ENCODE results near the gene NXPH1.

NXPH1 gene

DNA sequence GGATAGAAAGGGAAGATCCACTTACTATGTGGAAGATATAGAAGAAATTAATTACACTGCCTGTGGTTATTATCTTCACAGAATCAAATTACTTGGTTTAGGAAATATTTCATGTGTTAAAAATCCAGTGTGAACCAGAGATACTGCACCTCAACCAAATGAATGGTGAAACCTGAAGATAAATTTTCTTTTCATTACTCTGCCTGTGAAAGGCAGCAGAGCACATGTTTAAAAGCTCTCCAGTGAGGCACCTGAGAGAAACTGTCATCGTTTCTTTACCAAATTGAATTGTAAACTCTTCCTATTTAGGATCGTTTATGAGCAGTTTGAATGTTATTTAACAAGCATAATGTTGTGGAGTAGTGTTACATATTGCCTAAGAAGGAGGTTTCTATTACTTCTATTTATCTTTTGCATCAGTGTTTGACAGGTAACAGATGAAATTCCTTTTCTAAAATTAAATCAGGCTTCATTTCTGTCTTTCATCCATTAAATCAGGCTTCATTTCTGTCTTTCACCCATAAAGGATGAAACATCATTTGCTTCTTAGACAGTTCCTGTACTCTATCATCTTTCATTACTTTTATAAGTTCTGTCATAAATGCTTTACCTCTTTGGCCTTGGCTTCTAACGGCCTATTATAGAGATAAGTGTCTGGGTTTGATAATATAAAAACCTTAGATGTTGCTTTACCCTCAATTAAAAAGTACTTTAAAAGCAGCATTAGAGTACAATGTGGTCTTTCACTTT, 266.6 kb downstream of the NXPH1 start:
- Histone ChIP-seq H3K9me3 (ENCODE audit: severe bottlenecking) (no peaks in the 10 kb centered on the region), H3K27me3 (ENCODE audit: insufficient read depth, low read depth, severe bottlenecking) (no peaks in the 10 kb centered on the region), H3K36me3 (no peaks in the 10 kb centered on the region), H3K4me3 (ENCODE audit: low read depth, low read length) (no peak overlapping the region), H3K27ac (no peak overlapping the region)
- no peak for DNase-seq
- no peak for TF ChIP-seq CTCF (IDR thresholded peaks at IDR 0.05; ENCODE audit: low read depth, low read length)

GRCh38 chr7:8702807-8703206, 269.4 kb downstream of the NXPH1 start:
- TF ChIP-seq CTCF (IDR thresholded peaks at IDR 0.05; ENCODE audit: low read depth, low read length): 0 out of 2 replicates have a peak, but pooled peaks have one; percentile 19
- Histone ChIP-seq H3K4me3 (ENCODE audit: low read depth, low read length) (no peak overlapping the region), H3K27me3 (ENCODE audit: insufficient read depth, low read depth, severe bottlenecking) (no peaks in the 10 kb centered on the region), H3K9me3 (ENCODE audit: severe bottlenecking) (no peaks in the 10 kb centered on the region), H3K27ac (no peak overlapping the region), H3K36me3 (no peaks in the 10 kb centered on the region)
- no peak for DNase-seq

GRCh38 chr7:8710124-8710523, 276.7 kb downstream of the NXPH1 start:
- Histone ChIP-seq H3K27me3 (ENCODE audit: insufficient read depth, low read depth, severe bottlenecking) (no peaks in the 10 kb centered on the region), H3K4me3 (ENCODE audit: low read depth, low read length) (no peak overlapping the region), H3K36me3 (no peaks in the 10 kb centered on the region), H3K27ac (no peak overlapping the region), H3K9me3 (ENCODE audit: severe bottlenecking) (no peaks in the 10 kb centered on the region)
- DNase-seq: no peak
- no peak for TF ChIP-seq CTCF (IDR thresholded peaks at IDR 0.05; ENCODE audit: low read depth, low read length)

- no peaks in the 10 kb centered on the region for H3K36me3 ChIP-seq
- DNase-seq: no peak
- H3K27ac ChIP-seq: no peak overlapping the region
- no peak for TF ChIP-seq CTCF (IDR thresholded peaks at IDR 0.05; ENCODE audit: low read depth, low read length)
- H3K27me3 ChIP-seq (ENCODE audit: insufficient read depth, low read depth, severe bottlenecking): no peaks in the 10 kb centered on the region
- no peaks in the 10 kb centered on the region for H3K9me3 ChIP-seq (ENCODE audit: severe bottlenecking)
- H3K4me3 ChIP-seq (ENCODE audit: low read depth, low read length): no peak overlapping the region
These were observed 281.4 kb downstream of the NXPH1 start for GRCh38 chr7:8714791-8715190.

DNA sequence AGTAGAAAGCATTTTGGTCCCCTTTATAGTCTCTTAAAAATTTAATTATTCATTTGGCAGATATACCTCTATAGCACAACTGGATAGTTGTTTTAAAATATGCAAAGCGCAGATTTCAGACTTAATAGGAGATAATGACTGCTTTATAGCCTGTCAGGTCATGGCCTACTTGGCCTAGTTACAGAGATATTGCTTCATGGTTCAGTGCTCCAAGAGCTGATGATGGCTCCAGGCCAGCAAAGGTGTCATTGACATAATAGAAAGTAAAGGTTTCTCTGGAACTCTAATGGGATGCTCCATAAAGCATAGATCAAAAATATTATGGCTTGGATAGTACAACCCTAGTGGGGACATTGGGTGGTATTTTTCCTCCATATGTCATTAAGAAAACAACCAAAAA, 285.7 kb downstream of the NXPH1 start:
- Histone ChIP-seq H3K4me3 (ENCODE audit: low read depth, low read length) (no peak overlapping the region), H3K9me3 (ENCODE audit: severe bottlenecking) (no peaks in the 10 kb centered on the region), H3K27me3 (ENCODE audit: insufficient read depth, low read depth, severe bottlenecking) (no peaks in the 10 kb centered on the region), H3K27ac (no peak overlapping the region), H3K36me3 (no peaks in the 10 kb centered on the region)
- DNase-seq: peak; percentile 30
- no peak for TF ChIP-seq CTCF (IDR thresholded peaks at IDR 0.05; ENCODE audit: low read depth, low read length)
